NCI-H446 treated with DMSO at 0.1 percent for 48 hours (cell line): ENCODE data around the gene KIF1B.
"Not testable (repeated sequence)": the region's sequence is repeated elsewhere in the genome, so short reads cannot be mapped to it uniquely, and the experiment has no call there.

Experiments used
- DNase-seq: peaks from one replicate; lab custom pipeline; 2025; lab: John Stamatoyannopoulos, UW

The KIF1B gene

GRCh38 chr1:10386761-10387676 lies 176.6 kb downstream of the KIF1B start:
- DNase-seq = no peak

GRCh38 chr1:10387677-10388386 lies 177.5 kb downstream of the KIF1B start:
- no peak for DNase-seq

- no peak for DNase-seq
Observed at GRCh38 chr1:10388387-10388715, 178.0 kb downstream of the KIF1B start.

- no peak for DNase-seq
Observed at GRCh38 chr1:10389271-10389973, 179.1 kb downstream of the KIF1B start.

GRCh38 chr1:10396870-10397269 lies 186.5 kb downstream of the KIF1B start:
- no peak for DNase-seq

- peak; percentile 49 for DNase-seq
Observed at GRCh38 chr1:10398278-10398733, 187.9 kb downstream of the KIF1B start.

GRCh38 chr1:10398734-10399443 lies 188.5 kb downstream of the KIF1B start, which contains the start of gene PGD:
PGD (plus strand) TSS chr1:10399064; CDS start chr1:10399118, 54 bp downstream.
- peak; percentile 97 for DNase-seq

GRCh38 chr1:10399444-10399941 lies 189.1 kb downstream of the KIF1B start:
- DNase-seq = no peak

GRCh38 chr1:10400013-10400412 lies 189.6 kb downstream of the KIF1B start:
- no peak for DNase-seq

- DNase-seq = no peak
Observed at GRCh38 chr1:10401281-10401680, 190.9 kb downstream of the KIF1B start.

- DNase-seq = no peak
Observed at GRCh38 chr1:10402729-10403274, 192.4 kb downstream of the KIF1B start.

GRCh38 chr1:10407201-10407600 lies 196.8 kb downstream of the KIF1B start:
- DNase-seq = no peak

GRCh38 chr1:10415211-10415930 lies 205.0 kb downstream of the KIF1B start:
- DNase-seq = no peak

- not testable (repeated sequence) for DNase-seq
Observed at GRCh38 chr1:10415967-10416366, 205.6 kb downstream of the KIF1B start.

- not testable (repeated sequence) for DNase-seq
Observed at GRCh38 chr1:10418741-10419140, 208.4 kb downstream of the KIF1B start.

- no peak for DNase-seq
Observed at GRCh38 chr1:10419351-10419750, 209.0 kb downstream of the KIF1B start.

- DNase-seq = no peak
Observed at GRCh38 chr1:10421637-10422036, 211.3 kb downstream of the KIF1B start.

GRCh38 chr1:10424034-10424433 lies 213.7 kb downstream of the KIF1B start:
- DNase-seq = peak; percentile 51

GRCh38 chr1:10424651-10425050 lies 214.3 kb downstream of the KIF1B start:
- no peak for DNase-seq

GRCh38 chr1:10425826-10426534 lies 215.6 kb downstream of the KIF1B start:
- not testable (repeated sequence) for DNase-seq
